Bone marrow (tissue), 2 donors: Measurements from ENCODE around the gene CACNA1E.
"Not testable (repeated sequence)": the region's sequence is repeated elsewhere in the genome, so short reads cannot be mapped to it uniquely, and the experiment has no call there.

Source experiments
- DNase-seq, 2 donors: peaks; one replicate each; lab custom pipeline; 2025; lab: John Stamatoyannopoulos, UW

The CACNA1E gene

DNA sequence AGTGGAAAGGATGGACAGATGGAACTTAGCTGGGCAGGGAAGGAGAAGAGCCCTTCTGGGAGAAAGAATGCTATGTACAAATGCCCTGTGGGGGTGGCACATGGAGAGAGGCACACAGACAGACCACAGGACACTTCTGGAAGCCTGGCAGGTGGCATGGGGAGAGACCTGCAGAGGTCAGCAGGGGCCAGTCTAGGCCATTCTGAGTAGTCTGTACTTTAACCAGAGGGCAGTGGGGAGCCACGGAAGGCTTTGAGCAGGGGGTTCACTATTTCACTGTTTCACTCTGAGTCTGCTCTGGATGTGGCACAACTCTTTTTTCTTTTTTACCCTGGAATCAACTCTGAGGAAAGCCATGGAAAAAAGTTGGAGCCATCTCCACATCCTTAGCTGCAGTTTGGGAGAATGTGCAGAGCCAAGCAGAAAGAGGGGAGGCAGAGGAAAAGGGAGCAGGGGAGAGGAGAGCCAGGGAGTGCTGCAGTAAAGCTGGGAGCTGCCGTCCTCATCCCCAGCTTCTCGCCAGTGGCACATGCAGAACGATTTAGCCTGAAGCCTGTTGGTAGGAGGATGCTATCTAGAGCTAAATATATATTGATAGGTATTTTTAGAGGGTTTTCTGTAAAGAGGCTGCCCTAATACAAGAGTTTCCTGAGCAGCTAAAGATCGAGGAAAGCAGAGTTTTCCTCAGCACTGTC lies 34.0 kb downstream of the CACNA1E start:
- no peak for DNase-seq

DNA sequence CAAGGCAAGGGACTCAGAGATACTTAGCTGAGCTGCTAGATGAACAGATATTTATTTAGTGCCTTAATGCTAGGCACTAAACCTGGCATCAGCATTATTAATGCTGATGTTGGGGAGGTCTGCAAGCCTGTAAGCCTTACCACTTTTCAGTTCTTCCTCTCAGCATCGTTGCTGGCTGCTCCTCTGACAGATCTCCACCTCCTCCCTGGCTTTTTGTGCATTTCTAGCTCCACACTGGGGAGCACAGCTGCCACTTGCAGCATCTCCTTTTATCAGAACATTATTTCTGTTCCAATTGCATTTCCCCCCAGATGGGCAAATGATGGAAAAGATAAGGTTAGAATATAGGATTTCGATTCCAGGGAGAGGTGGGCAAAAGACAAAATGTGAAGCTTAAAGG lies 34.8 kb downstream of the CACNA1E start:
- no peak for DNase-seq

DNA sequence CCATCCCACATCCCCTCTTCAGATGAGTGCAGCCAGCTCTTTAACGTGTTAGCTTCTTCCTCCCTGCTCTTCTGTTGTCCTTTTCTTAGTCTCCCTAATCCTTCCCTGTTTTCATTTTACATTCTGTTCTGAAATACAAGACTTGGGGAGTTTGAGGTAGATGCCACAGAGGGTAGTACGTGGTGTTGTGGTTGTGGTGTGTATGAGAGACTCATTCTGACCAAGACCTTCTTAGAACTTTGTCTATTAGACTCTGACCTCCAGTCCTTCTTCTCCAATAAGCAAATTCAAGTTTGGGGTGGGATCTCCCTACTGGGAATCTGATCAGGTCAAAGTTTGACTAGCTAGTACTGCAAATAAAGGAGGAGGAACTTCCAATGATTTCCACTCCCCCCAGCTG lies 39.5 kb downstream of the CACNA1E start:
- no peak for DNase-seq

DNA sequence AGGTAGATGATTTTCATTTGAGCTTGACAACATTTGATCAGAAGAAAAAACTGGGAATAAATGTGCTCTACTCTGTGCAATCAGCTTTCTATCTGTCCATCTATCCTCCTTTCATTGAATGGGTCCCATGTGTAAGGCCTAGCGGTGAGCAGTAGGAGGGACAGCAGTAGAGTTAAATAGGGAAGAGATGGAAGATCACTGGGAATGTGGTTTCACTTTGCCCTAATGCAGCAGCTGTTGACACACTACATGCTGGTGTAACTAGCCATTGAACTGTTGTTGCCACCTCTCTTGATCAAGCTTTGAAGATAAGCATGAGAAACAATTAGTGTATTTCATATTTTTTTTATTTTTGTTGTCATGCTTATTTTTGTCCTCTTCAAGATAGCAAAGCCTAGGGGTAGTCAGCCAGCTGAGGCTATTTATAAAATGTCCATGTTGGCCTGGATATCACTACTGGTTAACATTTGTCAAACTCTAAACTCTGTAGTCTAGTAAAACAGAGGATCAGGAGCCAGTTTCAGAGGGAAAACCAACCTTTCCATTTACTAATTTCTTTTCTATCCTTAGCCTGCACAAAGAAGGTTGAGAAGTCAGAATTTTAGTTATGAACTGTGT lies 41.9 kb downstream of the CACNA1E start:
- DNase-seq = no peak

DNA sequence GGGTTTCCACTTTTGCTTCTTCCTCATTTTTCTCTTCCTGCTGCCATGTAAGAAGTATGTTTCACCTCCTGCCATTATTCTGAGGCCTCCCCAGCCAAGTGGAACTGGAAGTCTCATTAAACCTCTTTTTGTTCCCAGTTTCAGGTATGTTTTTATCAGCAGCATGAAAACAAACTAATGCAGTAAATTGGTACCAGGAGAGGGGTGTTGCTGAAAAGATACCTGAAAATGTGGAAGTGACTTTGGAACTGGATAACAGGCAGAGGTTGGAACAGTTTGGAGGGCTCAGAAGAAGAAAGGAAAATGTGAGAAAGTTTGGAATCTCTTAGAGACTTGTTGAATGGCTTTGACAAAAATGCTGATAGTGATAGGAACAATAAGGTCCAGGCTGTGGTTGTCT lies 44.9 kb downstream of the CACNA1E start:
- DNase-seq = not testable (repeated sequence)

DNA sequence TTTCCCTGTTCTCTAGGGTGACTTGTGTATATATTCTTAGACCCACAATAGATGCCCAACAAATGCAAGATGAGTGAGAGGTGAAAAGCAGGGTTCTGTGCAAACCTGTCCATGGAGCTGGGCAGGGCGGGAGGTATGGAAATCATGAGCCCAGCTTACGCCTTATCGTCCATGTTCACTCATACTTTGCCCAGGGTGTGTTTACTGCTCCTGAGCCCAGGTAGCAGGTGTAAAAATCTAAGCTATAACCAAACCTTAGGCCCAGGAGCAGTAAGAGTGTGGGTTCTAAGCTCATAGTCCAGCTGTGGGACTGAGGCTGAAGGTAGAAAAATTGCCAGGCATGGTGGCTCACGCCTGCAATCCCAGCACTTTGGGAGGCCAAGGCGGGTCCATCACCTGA lies 48.1 kb downstream of the CACNA1E start:
- DNase-seq = no peak

DNA sequence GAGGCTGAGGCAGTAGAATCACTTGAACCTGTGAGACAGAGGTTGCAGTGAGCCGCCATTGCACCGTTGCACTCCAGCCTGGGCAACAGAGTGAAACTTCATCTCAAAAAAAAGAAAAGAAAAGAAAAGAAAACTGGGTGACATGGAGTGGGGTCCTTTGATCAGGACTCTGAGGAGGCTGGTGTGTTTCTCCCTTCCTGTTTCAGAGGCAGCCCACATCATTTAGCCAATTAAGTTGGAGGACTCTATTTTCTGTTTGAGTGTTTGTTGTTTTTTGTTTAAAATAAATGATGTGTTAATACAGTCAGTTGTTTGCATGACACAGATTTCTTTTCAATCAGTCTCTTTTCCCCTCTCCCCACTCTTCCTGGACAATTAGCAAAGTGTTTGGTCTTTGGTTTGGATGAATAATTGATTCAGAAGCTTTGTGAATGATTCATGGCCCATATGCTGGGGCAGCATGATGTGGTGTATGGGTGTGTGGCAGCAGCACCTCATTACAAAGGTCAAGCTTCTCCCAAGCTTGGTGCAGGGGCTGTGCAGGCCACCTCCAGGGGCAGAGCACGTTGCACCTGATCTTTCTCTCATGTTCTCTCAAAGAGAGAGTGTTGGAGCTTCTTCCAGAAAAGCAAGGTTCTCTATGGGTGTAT lies 48.8 kb downstream of the CACNA1E start:
- no peak for DNase-seq

DNA sequence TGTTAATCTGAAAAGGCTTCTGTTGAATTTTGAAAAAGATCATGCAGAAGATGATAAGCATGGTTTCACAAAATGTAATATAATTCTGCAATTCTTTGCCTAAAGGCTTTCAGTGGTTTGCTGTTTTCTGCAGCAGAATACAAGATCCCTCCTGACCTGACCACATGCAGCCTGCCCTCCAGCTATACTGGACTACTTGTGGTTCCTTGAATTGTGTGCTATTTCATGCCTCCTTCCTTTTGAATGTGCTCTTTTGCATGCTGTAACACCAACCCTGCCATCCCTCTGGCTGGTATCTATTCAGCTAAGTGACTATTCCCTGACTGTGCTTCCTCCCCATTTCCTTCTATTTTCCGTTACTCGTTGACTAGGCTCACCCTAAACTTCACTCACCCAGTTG lies 55.5 kb downstream of the CACNA1E start:
- DNase-seq = no peak

DNA sequence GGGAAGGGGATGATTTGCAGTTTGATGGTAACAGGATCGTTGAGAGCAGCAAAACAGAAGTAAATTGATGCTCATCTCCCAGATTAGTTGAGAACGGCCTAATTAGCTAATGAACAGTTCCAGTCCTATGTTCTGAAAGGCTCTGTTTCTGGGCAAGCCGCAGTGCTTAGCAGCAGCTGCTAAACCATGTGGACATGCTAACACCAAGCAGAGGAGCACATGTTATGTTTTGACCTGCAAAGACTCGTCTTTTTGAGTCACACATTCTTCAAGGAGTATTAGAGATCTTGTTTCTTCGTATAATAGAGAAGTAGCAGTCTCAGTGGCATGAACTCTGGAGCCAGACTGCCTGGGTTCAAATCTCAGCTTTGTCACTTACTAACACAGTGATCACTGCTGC lies 58.1 kb downstream of the CACNA1E start:
- DNase-seq = no peak

DNA sequence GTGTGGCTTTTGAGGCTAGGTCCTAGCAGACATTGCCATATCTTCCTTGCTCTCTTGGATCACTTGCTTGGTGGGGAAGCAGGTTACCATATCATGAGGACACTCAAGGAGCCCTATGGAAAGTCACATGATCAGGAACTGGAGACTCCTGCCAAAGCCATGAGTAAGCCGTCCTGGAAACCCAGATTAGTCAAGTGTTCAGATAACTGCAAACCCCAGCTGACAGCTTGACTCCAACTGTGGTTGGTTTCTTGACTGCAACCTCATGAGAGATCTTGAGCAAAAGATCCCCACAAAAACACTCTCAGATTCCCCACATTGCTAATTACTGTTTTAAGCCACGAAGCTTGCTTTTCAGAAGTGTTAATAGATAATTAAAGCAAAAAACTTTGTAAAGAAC lies 58.6 kb downstream of the CACNA1E start:
- DNase-seq = no peak

DNA sequence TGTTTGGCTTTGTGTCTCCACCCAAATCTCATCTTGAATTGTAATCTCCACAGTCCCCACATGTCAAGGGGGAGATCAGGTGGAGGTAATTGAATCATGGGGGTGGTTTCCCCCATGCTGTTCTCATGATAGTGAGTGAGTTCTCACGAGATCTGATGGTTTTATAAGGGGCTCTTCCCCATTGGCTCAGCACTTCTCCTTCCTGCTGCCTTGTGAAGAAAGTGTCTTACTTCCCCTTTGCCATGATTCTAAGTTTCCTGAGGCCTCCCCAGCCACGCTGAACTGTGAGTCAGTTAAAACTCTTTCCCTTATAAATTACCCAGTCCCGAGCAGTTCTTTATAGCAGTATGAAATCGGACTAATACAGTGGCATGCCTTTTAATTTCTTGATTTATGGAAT lies 59.1 kb downstream of the CACNA1E start:
- DNase-seq = not testable (repeated sequence)

DNA sequence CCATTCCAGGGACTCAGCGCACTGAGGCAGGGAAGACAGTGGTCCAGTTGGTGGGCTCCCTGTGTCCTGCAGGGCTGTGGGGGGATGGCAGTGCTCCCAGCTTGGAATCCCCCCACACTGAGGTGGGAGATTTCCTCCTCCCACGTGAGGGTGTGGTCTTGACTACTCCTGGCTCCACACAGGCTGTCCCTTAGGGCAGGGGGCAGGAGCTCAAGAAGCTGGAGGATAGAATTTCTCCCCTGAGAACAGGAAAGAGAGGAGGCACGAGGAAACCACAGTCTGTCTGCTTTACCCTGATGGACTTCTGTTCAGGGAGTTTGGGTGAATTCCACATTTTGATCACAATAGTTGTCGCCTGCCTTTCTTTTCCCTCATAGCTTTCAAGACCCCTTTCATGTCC lies 62.1 kb downstream of the CACNA1E start:
- no peak for DNase-seq

DNA sequence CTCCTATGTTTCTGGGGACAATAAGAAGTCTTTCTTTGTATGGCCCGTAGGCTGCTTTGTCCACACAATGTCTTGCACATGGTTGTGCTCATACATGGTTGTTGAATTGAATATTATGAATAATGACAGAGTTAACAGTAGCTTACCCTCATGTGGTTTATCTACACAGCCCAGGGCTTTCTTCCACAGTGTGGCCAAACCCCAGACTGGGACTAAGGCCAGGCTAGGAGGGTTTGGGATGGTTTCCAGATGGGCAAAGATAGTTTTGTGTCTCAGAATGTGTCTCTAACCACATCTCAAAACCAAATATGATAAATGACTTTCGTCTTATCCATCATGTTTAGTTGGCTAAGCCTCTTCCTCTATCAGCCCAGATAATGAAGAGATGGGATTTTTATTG lies 65.2 kb downstream of the CACNA1E start:
- DNase-seq = no peak

DNA sequence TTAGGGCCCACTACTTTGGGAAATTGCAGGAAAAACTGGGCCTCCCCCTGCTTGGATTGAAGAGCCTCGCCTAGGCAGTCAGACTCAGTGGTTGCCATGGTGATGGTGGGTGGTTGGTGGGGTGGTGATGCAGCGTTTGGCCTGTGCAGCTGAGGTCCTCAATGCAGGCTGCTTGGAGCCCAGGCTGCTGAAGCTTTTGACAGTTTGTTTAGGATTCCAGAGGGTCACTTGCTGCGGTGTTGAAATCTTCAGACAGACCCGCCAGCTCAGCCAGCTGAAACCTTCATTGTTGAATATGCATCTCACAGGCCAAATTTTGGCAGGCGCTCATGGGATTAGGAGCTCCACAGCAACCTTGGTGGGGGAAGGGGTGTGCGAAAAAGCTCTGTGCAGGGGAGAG lies 67.9 kb downstream of the CACNA1E start:
- DNase-seq = no peak

DNA sequence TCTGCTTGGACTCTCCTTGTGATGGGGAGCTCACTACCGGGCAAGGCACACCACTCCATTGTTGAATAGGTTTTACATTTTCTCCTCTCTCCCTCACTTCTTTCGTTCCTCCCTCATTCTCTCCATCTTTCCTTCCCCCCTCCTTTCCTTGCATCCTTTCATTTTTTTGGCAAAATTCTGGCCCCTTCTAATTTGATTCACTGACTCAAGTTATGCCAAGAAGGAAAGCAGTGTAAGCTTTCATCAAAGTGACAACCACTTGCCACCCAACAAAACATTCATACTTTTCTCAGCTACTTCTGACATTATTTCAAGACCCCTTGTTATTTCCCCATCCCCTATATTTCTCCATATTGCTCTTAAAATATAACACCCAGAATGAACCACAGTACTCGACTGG lies 68.4 kb downstream of the CACNA1E start:
- no peak for DNase-seq

DNA sequence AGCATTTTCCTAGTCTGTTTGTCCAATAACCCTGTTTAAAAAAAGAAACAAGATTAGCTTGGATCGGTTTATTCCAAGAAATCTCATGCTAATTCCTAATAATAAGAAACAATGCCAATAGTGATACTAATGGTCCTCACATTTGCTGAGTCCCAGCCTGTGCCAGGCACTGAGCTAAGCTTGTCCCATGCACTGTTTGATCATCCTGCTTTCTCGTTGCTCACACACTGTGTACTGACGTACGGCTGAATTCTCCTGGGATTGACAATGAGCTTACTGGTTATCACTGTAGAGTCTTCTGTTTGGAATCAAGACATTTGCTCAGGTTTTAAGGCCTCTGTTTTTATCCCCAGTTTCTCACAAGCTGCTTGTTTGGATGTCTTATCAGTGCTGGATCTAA lies 71.1 kb downstream of the CACNA1E start:
- no peak for DNase-seq

DNA sequence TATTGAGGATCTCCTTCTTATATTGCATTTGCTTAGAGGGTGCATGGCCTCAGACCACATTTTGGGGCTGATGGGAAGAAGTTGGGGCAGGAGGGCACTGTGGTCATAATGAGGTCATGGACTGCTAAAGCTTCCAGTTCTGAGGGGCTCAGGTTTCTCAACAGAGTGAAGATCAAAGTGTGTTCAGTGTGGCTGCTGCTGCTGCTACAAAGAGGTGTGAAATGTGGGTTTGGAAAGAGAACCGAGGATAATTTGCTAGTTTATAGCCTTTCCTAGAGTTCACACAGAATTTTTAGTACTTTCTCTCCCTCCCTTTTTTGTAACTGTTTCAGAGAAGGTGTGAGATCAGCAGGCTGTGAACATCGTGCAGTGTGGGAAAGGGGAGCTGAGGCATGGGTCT lies 73.3 kb downstream of the CACNA1E start:
- no peak for DNase-seq

DNA sequence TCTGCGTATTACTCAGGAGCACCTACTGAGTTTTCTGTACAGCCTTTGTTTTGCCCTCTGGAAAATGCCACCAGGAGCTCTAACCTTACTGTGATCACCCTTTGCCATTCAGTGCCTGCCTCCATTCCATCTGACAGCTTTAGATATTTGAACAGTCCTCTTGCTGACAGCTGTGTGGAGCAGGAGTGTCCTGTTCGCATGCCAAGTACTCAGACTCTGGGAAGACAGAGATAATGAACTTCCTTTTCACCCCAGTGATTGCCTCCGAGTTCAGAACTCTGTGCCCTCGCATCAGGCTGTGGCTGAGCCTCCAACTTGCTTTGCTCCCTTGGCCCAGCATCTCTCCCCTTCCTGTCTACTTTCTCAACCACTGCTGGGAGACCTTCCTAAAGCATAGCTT lies 74.0 kb downstream of the CACNA1E start:
- no peak for DNase-seq

DNA sequence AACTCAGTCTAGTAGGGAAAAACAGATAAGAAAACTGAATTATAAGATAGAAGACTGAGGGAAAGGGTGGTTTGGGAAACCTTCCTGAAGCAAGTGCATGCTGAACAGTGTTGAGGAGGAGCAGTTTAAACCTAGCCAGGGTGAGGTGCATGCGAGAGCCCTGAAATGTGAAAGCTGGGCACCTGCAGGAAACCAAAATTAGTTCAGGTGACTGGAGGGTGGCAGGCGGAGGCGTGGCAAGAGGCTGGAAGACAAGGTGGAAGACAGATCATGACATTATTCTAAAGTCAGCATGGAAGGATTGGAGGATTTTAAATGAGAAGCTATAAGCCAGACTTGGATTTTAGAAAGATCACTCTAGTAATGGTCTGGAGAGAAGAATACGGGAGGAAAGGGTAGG lies 75.1 kb downstream of the CACNA1E start:
- DNase-seq = no peak

DNA sequence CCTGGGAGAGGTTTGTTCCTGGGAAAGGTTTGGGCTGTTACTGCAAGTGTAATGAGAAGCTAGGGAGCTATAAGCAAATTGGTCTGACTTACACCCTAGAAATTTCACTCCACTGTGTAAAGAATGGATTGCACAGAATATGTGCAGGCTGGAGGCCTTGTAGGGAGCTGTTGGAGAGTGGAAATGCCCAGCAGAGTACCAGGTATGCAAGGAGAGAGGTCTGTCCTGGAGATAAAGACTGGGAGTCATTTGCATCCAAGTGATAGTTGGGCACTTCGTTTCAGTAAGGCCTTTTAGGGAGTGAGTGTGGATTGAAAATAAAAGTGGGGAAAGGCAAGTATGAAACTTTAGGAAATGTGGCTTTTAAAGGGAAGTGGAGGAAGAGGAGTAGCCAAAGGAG lies 75.8 kb downstream of the CACNA1E start:
- no peak for DNase-seq

DNA sequence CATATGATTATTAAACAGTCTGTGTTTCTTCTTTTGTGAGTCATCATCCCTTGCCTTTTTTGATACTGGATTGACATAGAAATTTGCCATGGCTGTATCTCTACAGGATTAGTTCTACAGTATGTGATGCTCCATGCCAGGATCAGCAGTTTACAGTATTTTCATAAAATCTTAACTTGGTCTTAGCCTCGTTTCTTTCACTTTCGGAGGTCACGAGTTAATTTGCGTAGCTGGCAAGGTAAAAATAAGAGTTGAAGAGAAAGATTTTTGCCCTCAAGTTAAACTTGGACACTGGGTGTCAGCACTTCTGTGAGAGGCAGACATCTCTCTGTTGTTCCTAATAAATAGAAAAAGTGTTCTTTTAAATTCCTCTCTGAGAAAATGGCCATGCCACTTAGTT lies 79.1 kb downstream of the CACNA1E start:
- no peak for DNase-seq

DNA sequence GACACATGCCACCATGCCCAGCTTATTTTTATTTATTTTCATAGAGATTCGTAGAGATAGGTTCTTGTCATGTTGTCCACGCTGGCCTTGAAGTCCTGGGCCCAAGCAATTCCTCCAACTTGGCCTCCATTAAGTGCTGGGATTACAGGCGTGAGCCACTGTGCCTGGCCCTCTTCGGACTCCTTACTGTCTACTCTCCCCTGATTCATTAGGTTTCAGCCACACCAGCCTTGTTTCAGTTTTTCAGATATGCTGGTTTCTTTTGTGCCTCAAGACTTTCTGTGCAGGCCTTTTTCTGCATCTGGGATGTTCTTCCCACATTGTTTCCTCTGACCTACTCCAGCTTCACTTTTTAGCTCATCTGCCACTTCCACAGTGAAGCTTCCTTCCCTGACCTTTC lies 85.4 kb downstream of the CACNA1E start:
- DNase-seq = no peak

DNA sequence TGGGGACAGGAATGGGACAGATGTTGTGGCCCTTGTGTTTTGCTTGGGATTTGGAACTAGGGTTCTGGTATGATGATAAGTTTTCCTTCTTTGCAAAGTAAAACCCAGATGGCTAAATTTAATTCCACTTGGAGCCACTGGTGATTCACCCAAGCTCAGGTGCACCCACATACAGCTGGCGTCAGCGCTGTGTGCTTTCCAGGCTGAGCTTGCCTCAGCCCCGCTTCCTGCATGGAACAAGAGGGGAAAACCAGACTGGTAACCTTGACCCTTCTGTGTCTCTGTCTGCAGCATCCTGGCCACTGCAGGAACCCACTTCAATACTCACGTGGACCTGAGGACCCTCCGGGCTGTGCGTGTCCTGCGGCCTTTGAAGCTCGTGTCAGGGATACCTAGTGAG lies 94.2 kb downstream of the CACNA1E start:
- no peak for DNase-seq

DNA sequence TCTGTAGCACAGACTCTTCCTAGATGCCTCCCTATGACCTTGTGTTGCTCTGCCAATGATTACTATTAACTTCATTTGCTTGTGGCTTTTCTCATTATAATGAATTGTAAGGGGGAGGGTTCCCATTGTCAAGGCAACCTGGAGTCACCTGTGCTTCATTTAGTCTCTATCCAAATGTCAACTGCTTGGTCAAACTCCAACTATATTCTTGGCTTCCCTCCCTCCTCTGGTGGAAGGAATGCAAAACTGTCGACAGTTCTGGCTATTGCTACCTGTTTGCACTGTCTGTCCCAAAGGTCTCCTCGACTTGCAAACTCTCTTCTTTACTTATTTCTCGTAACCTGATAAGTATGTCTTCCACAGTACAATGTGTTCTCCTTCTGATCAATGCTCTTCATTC lies 100.3 kb downstream of the CACNA1E start:
- no peak for DNase-seq
